A549 (cell line): ENCODE results near the gene CASTOR1.

ENCODE experiments used
- CEBPB ChIP-seq, 2 experiments: fragments of >200 bp in 1 of 2; sonication (Bioruptor Twin) in 1 of 2; formaldehyde crosslinking in 1 of 2; IDR thresholded peaks; 2 replicates each; pipeline ENCODE4 v1.6.1; 2012 to 2016
- CHD2 ChIP-seq: fragments of 150-350 bp; IDR thresholded peaks from 2 replicates; pipeline ENCODE4 v1.6.1; 2014; ENCODE audit warnings: low read length; ENCODE audit not compliant: partially characterized antibody
- CTCF ChIP-seq: fragments of >200 bp; sonication (Bioruptor Twin); formaldehyde crosslinking; IDR thresholded peaks from 3 replicates; pipeline ENCODE4 v1.5.1; 2016
- EP300 ChIP-seq, 2 experiments: fragments of >200 bp; sonication (Bioruptor Twin); formaldehyde crosslinking; IDR thresholded peaks; 2 replicates in 1 of 2; 3 replicates in 1 of 2; pipeline ENCODE4 v1.6.1; 2016 to 2017
- FOSB ChIP-seq: fragments of 250-450 bp; sonication (Bioruptor Pico); IDR thresholded peaks from 2 replicates; pipeline ENCODE4 v1.5.0; 2020; ENCODE audit warnings: mild to moderate bottlenecking, moderate library complexity
- MYC ChIP-seq: IDR thresholded peaks from 2 replicates; pipeline ENCODE4 v1.6.1; 2012; ENCODE audit warnings: mild to moderate bottlenecking, inconsistent platforms, low read length, improper control_type of control experiment, borderline replicate concordance
- NFE2L2 ChIP-seq: fragments of 150-350 bp; conservative IDR thresholded peaks from 2 replicates; pipeline ENCODE4 v1.6.1; 2014; ENCODE audit warnings: low read length
- POLR2A ChIP-seq: IDR thresholded peaks from 2 replicates; pipeline ENCODE4 v1.6.1; 2012; ENCODE audit warnings: mild to moderate bottlenecking, low read length
- RAD21 ChIP-seq, 2 experiments: fragments of >200 bp in 1 of 2; sonication (Bioruptor Twin) in 1 of 2; formaldehyde crosslinking in 1 of 2; IDR thresholded peaks in 1 of 2; conservative IDR thresholded peaks in 1 of 2; 2 replicates in 1 of 2; 3 replicates in 1 of 2; pipeline ENCODE4 v1.6.1; 2012 to 2018; ENCODE audit warnings: inconsistent platforms in 1 of 2
- REST ChIP-seq: fragments of 200-600 bp; sonication (generic); IDR thresholded peaks from 2 replicates; pipeline ENCODE4 v1.6.1; 2016; ENCODE audit warnings: antibody characterized with exemption, mild to moderate bottlenecking, moderate library complexity
- RNF2 ChIP-seq: fragments of 200-600 bp; sonication (generic); IDR thresholded peaks from 2 replicates; pipeline ENCODE4 v1.6.1; 2016; ENCODE audit warnings: low read depth, mild to moderate bottlenecking, antibody characterized with exemption, moderate library complexity, borderline replicate concordance
- SMC3 ChIP-seq: fragments of >200 bp; sonication (Bioruptor Twin); formaldehyde crosslinking; IDR thresholded peaks from 3 replicates; pipeline ENCODE4 v1.6.1; 2018; ENCODE audit warnings: inconsistent platforms

- no peak for TF ChIP-seq CHD2
- TF ChIP-seq RAD21 (conservative IDR thresholded peaks at IDR 0.05 in 1 of 2, IDR thresholded peaks at IDR 0.05 in 1 of 2): no peak
- no peak for TF ChIP-seq POLR2A
- no peak for TF ChIP-seq REST
- no peak for TF ChIP-seq SMC3
- TF ChIP-seq MYC: no peak
- no peak for TF ChIP-seq FOSB (CRISPR knock-in tag)
- TF ChIP-seq CTCF: no peak
- no peak for TF ChIP-seq RNF2
- TF ChIP-seq EP300 (IDR thresholded peaks at IDR 0.05): no peak
- TF ChIP-seq CEBPB (IDR thresholded peaks at IDR 0.05): no peak
- TF ChIP-seq NFE2L2: no peak
These were observed 47.5 kb downstream of the CASTOR1 start for GRCh38 chr22:30241576-30242371.
